ENCODE measurements around the gene CRYL1.

DNA sequence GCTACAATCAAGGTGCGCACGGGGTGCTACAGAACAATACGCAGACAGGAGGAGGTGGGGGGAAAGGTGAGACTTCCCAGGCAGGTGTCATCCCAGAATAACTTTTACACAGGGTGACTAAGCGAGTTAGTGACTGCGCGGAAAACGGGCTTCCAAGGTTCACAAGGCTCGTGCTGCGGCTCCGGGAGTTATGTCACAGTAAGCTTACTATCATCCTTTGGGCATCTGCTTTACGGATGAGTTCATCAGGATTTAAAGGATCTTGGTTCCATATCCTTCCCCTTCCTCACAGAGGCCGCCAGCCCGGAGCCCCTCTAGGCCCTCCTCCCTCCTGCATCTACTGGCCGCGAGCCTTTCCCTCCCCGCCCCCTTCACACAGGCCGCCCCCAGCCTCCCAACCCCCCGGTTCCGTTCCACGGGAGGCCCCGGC lies 40.8 kb upstream of the CRYL1 start:
- TF ChIP-seq USF2 (IDR thresholded peaks at IDR 0.05; ENCODE audit: low read depth, low read length) (no peak), USF2 (CRISPR knock-in tag; IDR thresholded peaks at IDR 0.05; ENCODE audit: borderline replicate concordance) (no peak), FOXK1 (CRISPR knock-in tag; IDR thresholded peaks at IDR 0.05; ENCODE audit: borderline replicate concordance, low read depth) (no peak), POLR2A (IDR thresholded peaks at IDR 0.05; ENCODE audit: insufficient read depth in 1 of 2, low read depth in 2 of 2, low read length in 2 of 2) (peak in 1 of 2 experiments; percentile 81; a peak in 2 of 4 replicates), RFX5 (IDR thresholded peaks at IDR 0.05; ENCODE audit: low read depth, low read length) (no peak), SRF (IDR thresholded peaks at IDR 0.05; ENCODE audit: low read depth, low read length) (no peak), ISX (CRISPR knock-in tag; conservative IDR thresholded peaks at IDR 0.05) (no peak), HDAC2 (CRISPR knock-in tag; IDR thresholded peaks at IDR 0.05) (no peak), ZNF318 (CRISPR knock-in tag; IDR thresholded peaks at IDR 0.05) (no peak), CEBPB (IDR thresholded peaks at IDR 0.05; ENCODE audit: borderline replicate concordance, low read depth, low read length) (no peak)
- TF ChIP-seq, protein P1, sequence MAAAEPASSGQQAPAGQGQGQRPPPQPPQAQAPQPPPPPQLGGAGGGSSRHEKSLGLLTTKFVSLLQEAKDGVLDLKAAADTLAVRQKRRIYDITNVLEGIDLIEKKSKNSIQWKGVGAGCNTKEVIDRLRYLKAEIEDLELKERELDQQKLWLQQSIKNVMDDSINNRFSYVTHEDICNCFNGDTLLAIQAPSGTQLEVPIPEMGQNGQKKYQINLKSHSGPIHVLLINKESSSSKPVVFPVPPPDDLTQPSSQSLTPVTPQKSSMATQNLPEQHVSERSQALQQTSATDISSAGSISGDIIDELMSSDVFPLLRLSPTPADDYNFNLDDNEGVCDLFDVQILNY (CRISPR knock-in tag; conservative IDR thresholded peaks at IDR 0.05), result no peak
- TF ChIP-seq, protein P2, sequence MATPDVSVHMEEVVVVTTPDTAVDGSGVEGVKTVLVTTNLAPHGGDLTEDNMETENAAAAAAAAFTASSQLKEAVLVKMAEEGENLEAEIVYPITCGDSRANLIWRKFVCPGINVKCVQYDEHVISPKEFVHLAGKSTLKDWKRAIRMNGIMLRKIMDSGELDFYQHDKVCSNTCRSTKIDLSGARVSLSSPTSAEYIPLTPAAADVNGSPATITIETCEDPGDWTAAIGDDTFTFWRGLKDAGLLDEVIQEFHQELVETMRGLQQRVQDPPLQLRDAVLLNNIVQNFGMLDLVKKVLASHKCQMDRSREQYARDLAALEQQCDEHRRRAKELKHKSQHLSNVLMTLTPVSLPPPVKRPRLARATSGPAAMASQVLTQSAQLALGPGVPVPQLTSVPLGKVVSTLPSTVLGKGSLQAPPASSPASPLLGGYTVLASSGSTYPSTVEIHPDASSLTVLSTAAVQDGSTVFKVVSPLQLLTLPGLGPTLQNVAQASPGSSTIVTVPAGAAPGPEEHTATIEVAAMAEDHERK (CRISPR knock-in tag; IDR thresholded peaks at IDR 0.05; ENCODE audit: low read depth), result no peak

Data from HepG2 (cell line).